ENCODE results near the gene ZNRD2.

Gene ZNRD2

DNA sequence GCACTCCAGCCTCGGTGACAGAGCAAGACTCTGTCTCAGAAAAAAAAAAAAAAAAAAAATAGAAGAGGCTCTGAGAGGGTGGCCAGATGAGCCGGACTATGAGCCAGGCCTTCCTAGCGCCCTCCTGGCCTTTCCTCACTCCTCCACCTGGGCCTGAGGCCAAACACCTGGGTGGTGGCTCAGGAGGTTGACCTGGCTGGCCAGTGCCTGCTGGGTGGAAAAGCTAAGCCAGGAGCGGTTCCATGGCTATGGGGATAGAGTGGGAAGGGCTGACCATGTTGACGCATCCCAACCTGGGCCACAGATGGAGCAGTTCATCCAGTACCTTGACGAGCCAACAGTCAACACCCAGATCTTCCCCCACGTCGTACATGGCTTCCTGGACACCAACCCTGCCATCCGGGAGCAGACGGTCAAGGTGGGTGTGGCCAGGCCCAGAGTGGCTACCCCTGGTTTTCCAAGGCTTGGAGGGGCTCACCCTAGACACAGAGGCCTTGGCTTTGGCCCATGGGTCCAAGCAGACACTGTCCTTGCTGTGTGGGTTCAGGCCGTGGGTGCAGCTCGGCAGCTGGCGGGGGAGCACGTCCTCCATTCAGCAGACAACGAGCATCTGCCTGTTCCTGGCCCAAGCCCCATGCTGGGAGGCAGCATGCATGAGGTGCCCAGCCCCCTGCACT, 37.8 kb upstream of the ZNRD2 start:
- Mint-ChIP-seq H3K4me3 (no peak overlapping the region), H3K36me3 (peaks cover 45 to 64% of the 10 kb centered on the region in 2 donors), H3K9me3 (no peaks in the 10 kb centered on the region), H3K27ac (no peak overlapping the region), H3K4me1 (peaks cover 9 to 17% of the 10 kb centered on the region in 2 donors), H3K27me3 (no peaks in the 10 kb centered on the region)
- no peak for DNase-seq
- ATAC-seq (replicated peaks), result no peak

DNA sequence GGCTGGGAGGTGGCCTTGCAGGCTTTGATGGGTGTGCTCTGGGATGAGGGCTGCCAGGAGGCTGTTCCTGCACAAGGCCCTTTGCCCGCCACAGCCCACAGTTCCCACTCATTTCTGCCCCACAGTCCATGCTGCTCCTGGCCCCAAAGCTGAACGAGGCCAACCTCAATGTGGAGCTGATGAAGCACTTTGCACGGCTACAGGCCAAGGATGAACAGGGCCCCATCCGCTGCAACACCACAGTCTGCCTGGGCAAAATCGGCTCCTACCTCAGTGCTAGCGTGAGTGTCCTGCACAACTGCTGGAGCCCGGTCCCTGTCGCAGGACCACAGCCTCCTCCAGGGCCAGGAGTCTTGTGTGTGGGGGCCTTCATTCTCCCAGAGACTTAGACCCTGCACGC, 35.2 kb upstream of the ZNRD2 start:
- H3K9me3 Mint-ChIP-seq, result no peaks in the 10 kb centered on the region
- peaks cover 6 to 24% of the 10 kb centered on the region in 2 donors for H3K4me1 Mint-ChIP-seq
- H3K4me3 Mint-ChIP-seq, result no peak overlapping the region
- peak overlapping the region; percentile 81 for H3K27ac Mint-ChIP-seq
- ATAC-seq (replicated peaks) (no peak), DNase-seq (no peak)
- H3K36me3 Mint-ChIP-seq, result peaks cover 41 to 61% of the 10 kb centered on the region in 2 donors
- H3K27me3 Mint-ChIP-seq, result no peaks in the 10 kb centered on the region

DNA sequence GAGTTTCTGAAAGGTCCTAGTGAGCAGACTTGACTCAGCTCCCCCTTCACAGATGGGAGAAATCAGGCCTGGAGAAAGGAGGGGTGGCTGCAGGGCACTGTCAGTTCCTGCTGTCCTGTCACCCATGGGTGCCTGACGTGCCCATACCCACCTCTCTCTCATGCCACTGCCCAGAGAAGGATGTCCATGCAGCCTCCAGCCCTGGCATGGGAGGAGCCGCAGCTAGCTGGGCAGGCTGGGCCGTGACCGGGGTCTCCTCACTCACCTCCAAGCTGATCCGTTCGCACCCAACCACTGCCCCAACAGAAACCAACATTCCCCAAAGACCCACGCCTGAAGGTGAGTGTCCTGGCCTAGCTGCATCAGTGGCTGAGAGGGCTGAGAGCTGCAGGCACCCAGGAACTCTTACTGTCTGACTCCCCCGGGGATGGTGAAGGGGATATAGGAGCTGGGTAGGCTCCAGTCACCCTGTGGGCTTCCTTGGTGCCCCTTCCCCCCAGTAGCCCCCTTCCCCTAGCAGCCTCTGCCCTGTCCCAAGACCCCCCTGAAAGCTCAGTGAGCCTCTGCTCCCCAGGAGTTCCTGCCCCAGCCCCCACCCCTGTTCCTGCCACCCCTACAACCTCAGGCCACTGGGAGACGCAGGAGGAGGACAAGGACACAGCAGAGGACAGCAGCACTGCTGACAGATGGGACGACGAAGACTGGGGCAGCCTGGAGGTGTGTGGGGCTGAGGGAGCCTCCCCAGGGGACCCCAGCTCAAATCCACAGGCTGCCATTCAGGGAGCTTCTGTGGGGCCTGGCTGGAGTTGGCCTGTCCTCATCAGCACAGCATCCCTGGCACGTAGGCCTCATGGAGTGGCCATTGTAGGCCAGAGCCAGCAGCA, 33.6 kb upstream of the ZNRD2 start:
- Mint-ChIP-seq H3K36me3 (peaks cover 33 to 48% of the 10 kb centered on the region in 2 donors), H3K27ac (peak overlapping the region; percentile 52), H3K9me3 (no peaks in the 10 kb centered on the region), H3K4me1 (peaks cover 10 to 37% of the 10 kb centered on the region in 2 donors), H3K27me3 (no peaks in the 10 kb centered on the region), H3K4me3 (peak overlapping the region in 1 of 2 donors; percentile 39)
- ATAC-seq (replicated peaks), result no peak
- DNase-seq, result no peak

DNA sequence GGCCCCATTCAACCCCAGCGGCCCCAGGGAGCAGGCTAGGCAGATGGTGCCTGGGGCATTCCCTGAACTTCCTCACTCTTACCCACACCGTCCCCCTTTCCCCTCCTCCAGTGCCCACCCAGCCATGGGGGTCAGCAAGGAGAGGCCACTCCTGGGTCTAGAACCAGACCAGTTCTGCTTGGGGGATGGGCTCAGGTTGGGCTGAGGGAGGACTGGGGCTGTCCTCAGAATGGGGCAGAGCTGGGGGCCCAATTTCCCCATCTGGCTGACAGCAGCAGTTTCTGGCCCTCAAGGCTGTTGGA, 33.0 kb upstream of the ZNRD2 start:
- Mint-ChIP-seq H3K27ac (peak overlapping the region; percentile 25), H3K36me3 (peaks cover 29 to 45% of the 10 kb centered on the region in 2 donors)
- ATAC-seq (replicated peaks), result no peak

GRCh38 chr11:65537620-65538231, 32.6 kb upstream of the ZNRD2 start:
- H3K4me3 Mint-ChIP-seq, result peak overlapping the region; percentile 39 to 55
- H3K36me3 Mint-ChIP-seq, result peaks cover 32 to 44% of the 10 kb centered on the region in 2 donors
- peak overlapping the region; percentile 59 for H3K27ac Mint-ChIP-seq
- no peaks in the 10 kb centered on the region for H3K9me3 Mint-ChIP-seq
- H3K4me1 Mint-ChIP-seq, result peaks cover 15 to 48% of the 10 kb centered on the region in 2 donors
- no peaks in the 10 kb centered on the region for H3K27me3 Mint-ChIP-seq
- ATAC-seq (replicated peaks) (no peak), DNase-seq (no peak)

More for the DNA sequence above, 33.0 kb upstream of the ZNRD2 start:
- peak overlapping the region; percentile 25 to 55 for H3K4me3 Mint-ChIP-seq
- no peaks in the 10 kb centered on the region for H3K9me3 Mint-ChIP-seq
- H3K27me3 Mint-ChIP-seq, result no peaks in the 10 kb centered on the region
- H3K4me1 Mint-ChIP-seq, result peaks cover 13 to 43% of the 10 kb centered on the region in 2 donors
- no peak for DNase-seq

GRCh38 chr11:65538232-65538914, 31.9 kb upstream of the ZNRD2 start:
- peak overlapping the region; percentile 39 for H3K4me3 Mint-ChIP-seq
- no peak for ATAC-seq (replicated peaks)
- H3K4me1 Mint-ChIP-seq, result peaks cover 18 to 49% of the 10 kb centered on the region in 2 donors
- no peaks in the 10 kb centered on the region for H3K9me3 Mint-ChIP-seq
- no peak for DNase-seq
- peaks cover 28 to 43% of the 10 kb centered on the region in 2 donors for H3K36me3 Mint-ChIP-seq
- peak overlapping the region; percentile 59 for H3K27ac Mint-ChIP-seq
- H3K27me3 Mint-ChIP-seq, result no peaks in the 10 kb centered on the region

GRCh38 chr11:65538915-65539743, 31.1 kb upstream of the ZNRD2 start:
- peaks cover 23 to 54% of the 10 kb centered on the region in 2 donors for H3K4me1 Mint-ChIP-seq
- H3K27ac Mint-ChIP-seq, result peak overlapping the region; percentile 62
- H3K27me3 Mint-ChIP-seq, result no peaks in the 10 kb centered on the region
- no peak for DNase-seq
- no peaks in the 10 kb centered on the region for H3K9me3 Mint-ChIP-seq
- peaks cover 24 to 44% of the 10 kb centered on the region in 2 donors for H3K36me3 Mint-ChIP-seq
- H3K4me3 Mint-ChIP-seq, result peak overlapping the region; percentile 41 to 88
- no peak for ATAC-seq (replicated peaks)

DNA sequence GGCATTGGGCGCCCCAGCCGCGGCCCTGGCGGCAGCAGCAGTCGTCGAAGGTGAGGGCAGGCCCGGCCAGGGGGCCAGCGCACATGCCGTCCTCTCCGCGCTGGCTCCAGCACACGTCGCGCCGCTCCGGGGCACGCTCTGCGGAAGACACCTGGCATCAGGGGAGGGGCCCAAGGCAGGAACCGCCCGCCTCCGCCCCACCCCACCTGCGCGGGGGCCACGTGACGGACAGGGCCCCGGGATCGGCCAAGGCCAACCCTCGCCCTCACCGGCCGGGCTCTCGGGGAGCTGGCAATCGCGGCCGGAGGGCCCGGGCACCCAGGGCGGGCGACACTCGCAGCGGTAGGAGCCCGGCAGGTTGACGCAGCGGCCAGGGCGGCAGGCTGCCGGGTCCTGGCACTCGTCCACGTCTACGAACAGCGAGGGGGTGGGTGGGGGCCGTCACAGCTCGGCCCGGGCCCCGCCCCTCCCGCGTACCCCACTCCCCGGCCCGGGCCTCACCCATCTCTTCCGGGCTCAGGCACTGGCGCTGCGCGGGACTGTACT, 30.5 kb upstream of the ZNRD2 start:
- peaks cover 23 to 39% of the 10 kb centered on the region in 2 donors for H3K36me3 Mint-ChIP-seq
- H3K4me1 Mint-ChIP-seq, result peaks cover 28 to 56% of the 10 kb centered on the region in 2 donors
- no peaks in the 10 kb centered on the region for H3K27me3 Mint-ChIP-seq
- ATAC-seq (replicated peaks) (peak; percentile 80 to 81), DNase-seq (no peak)
- no peaks in the 10 kb centered on the region for H3K9me3 Mint-ChIP-seq
- H3K27ac Mint-ChIP-seq, result peak overlapping the region; percentile 96
- peak overlapping the region; percentile 88 for H3K4me3 Mint-ChIP-seq

DNA sequence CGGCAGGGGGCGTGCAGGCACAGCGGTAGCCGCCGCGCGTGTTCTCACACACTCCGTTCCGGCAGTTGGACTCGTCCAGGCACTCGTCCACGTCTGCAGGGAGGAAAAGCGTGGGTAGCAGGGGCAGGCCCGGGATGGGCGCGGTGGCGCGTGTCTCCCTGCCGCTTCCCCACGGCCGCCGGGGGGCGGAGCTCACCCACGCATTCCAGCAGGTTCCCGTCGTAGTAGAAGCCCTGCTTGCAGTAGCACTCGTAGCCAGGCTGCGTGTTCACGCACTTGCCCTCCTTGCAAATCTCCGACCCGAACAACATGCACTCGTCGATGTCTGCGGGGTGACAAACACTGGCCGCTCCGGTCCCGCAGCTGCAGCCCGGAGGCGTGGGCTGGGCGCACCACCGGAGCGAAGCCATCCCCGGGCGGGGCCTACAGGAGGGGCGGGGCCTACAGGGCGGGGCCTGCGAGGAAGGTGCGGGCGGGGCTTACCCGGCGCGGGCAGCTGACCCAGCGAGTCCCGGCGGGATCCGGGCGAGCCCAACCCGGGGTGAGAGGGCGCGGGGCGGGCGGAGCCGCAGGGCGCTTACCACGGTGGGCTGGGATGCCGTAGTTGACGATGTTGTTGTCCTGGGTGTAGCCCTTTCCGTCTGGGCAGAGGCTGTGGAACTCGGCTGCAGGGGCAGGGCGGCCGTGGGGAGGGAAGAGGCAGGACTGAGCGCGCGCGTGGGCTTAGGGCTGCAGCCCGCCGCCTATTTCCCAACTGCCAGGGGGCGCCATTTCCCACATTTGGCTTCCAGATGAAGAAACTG, 29.8 kb upstream of the ZNRD2 start:
- no peaks in the 10 kb centered on the region for H3K9me3 Mint-ChIP-seq
- H3K27me3 Mint-ChIP-seq, result no peaks in the 10 kb centered on the region
- ATAC-seq (replicated peaks) (peak; percentile 74 to 87), DNase-seq (peak; percentile 88)
- peak overlapping the region; percentile 88 for H3K4me3 Mint-ChIP-seq
- peaks cover 34 to 61% of the 10 kb centered on the region in 2 donors for H3K4me1 Mint-ChIP-seq
- peaks cover 20 to 34% of the 10 kb centered on the region in 2 donors for H3K36me3 Mint-ChIP-seq
- peak overlapping the region; percentile 96 for H3K27ac Mint-ChIP-seq

DNA sequence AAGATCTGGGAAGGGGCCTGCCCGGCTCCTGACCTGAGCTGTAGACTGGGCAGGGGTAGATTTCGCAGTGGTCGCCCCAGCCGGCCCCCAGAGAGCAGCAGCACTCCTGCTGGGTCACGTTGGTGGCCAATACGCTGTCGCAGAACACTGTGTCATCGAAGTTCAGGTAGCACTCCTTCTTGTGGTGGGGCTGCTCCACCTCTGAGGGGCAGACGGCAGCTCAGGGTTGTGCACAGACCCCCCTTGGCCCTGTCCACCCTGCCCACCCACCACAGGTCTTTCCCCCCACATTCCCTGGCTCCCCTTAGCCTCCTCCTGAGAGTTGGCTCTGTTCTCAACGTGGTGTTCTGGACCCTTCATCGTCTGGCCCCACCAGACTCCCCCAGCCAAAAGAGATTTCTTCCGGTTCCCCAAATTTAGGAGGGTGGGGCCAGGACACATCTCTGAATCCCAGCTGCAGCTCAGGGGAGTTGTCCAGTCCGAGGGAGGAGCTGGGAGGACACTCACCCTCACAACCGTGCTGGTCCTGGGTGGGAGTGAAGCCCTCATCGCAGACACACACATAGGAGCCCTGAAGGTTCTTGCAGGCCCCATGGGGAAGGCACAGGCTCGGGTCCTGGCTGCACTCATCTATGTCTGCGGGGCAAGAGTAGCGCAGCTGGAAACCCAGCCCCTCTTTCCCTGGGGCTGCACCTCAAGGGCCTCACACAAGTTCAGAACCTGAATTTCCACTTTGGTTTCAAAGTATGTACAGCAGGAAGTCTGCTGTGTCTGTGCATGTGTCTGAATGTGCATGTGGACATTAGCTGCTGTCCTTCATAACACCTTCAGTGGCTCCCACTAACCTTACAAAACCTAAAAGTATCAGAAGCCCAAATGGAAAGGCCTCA, 28.9 kb upstream of the ZNRD2 start:
- H3K36me3 Mint-ChIP-seq, result peaks cover 17 to 29% of the 10 kb centered on the region in 2 donors
- ATAC-seq (replicated peaks) (peak; percentile 0 to 1), DNase-seq (no peak)
- no peaks in the 10 kb centered on the region for H3K27me3 Mint-ChIP-seq
- H3K4me3 Mint-ChIP-seq, result peak overlapping the region; percentile 88
- no peaks in the 10 kb centered on the region for H3K9me3 Mint-ChIP-seq
- H3K4me1 Mint-ChIP-seq, result peaks cover 41 to 68% of the 10 kb centered on the region in 2 donors
- H3K27ac Mint-ChIP-seq, result peak overlapping the region; percentile 96

DNA sequence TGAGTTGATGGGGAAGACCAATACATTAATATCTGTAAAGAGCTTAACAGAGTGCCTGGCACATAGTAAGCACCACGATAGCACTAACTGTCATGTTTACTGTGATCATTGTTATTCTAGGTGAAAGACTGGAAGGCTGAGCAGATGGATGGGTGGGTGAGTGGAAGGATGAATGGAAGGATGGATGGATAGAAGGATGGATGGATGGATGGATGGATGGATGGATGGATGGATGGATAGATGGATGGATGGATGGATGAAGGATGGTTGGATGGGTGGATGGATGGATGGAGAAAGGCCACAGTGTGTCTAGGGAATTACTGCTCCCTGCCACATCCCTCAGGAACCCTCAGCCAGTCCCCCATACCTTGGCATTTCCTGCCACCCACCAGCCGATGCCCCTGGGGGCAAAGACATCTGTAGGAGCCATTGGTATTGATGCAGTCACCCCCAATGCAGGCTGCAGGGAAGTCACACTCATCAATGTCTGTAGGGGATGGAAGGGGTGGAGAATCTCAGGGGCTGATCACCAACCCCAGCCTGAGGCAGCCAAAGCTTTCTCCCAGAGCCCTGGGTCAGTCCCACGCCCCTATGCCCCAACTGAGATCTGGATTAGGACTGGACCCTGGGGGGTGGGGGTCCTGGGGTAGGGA, 27.4 kb upstream of the ZNRD2 start:
- Mint-ChIP-seq H3K36me3 (peaks cover 13 to 17% of the 10 kb centered on the region in 2 donors), H3K9me3 (no peaks in the 10 kb centered on the region), H3K4me1 (peaks cover 40 to 68% of the 10 kb centered on the region in 2 donors), H3K27ac (no peak overlapping the region), H3K4me3 (no peak overlapping the region), H3K27me3 (no peaks in the 10 kb centered on the region)
- DNase-seq (no peak), ATAC-seq (replicated peaks) (no peak)
